ENCODE data around the gene KIF2A.

The KIF2A gene

DNA sequence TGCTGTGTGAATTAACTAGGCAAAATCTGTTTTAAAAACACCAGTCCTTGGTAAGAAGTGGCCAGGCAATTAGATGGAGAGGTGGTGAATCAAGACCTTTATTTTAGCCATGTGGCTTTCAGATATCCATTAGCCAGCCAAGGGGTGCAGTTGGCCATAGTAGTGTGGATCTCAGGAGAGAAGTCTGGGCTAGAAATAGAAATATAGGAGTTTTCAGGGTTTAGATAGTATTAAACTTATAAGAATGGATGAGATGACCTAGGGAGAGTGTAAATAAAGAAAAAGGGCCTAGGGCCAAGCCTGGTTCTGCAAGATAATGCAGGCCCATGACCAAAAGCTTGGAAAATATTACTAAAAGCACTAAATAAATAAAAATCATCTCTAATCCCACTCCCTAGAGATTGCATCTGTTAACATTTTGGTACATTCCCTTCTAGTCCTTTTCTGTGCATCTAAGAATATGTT lies 40.3 kb upstream of the KIF2A start:
- no peak overlapping the region for H3K9ac ChIP-seq (ENCODE audit: low read length)
- no peaks in the 10 kb centered on the region for H4K20me1 ChIP-seq (ENCODE audit: insufficient read depth, low read length)
- H3K4me2 ChIP-seq (ENCODE audit: low read length) = no peak overlapping the region
- peaks cover 4% of the 10 kb centered on the region for H3K4me1 ChIP-seq (ENCODE audit: insufficient read depth, low read length, severe bottlenecking)
- TF ChIP-seq, protein P1, sequence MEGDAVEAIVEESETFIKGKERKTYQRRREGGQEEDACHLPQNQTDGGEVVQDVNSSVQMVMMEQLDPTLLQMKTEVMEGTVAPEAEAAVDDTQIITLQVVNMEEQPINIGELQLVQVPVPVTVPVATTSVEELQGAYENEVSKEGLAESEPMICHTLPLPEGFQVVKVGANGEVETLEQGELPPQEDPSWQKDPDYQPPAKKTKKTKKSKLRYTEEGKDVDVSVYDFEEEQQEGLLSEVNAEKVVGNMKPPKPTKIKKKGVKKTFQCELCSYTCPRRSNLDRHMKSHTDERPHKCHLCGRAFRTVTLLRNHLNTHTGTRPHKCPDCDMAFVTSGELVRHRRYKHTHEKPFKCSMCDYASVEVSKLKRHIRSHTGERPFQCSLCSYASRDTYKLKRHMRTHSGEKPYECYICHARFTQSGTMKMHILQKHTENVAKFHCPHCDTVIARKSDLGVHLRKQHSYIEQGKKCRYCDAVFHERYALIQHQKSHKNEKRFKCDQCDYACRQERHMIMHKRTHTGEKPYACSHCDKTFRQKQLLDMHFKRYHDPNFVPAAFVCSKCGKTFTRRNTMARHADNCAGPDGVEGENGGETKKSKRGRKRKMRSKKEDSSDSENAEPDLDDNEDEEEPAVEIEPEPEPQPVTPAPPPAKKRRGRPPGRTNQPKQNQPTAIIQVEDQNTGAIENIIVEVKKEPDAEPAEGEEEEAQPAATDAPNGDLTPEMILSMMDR (IDR thresholded peaks at IDR 0.05; ENCODE audit: low read length) = no peak
- H3K27me3 ChIP-seq (ENCODE audit: insufficient read depth, low read length) = no peaks in the 10 kb centered on the region
- H3F3A ChIP-seq (ENCODE audit: insufficient read depth, low read length) = no peaks in the 10 kb centered on the region
- H3K4me3 ChIP-seq (ENCODE audit: low read depth, low read length, poor library complexity, severe bottlenecking) = no peak overlapping the region
- no peaks in the 10 kb centered on the region for H3K9me2 ChIP-seq (ENCODE audit: low read depth, low read length)
- H2AFZ ChIP-seq (ENCODE audit: low read length) = no peak overlapping the region
- no peaks in the 10 kb centered on the region for H3K9me3 ChIP-seq (ENCODE audit: low read length)
- no peaks in the 10 kb centered on the region for H3K79me2 ChIP-seq (ENCODE audit: insufficient read depth, low read length)
- H3K36me3 ChIP-seq (ENCODE audit: insufficient read depth, low read length) = no peaks in the 10 kb centered on the region
- no peak overlapping the region for H3K27ac ChIP-seq (ENCODE audit: low read depth, low read length, poor library complexity, severe bottlenecking)

- Histone ChIP-seq H3K9ac (ENCODE audit: low read length) (no peak overlapping the region), H3K4me2 (ENCODE audit: low read length) (no peak overlapping the region), H3F3A (ENCODE audit: insufficient read depth, low read length) (no peaks in the 10 kb centered on the region), H4K20me1 (ENCODE audit: insufficient read depth, low read length) (no peaks in the 10 kb centered on the region), H2AFZ (ENCODE audit: low read length) (no peak overlapping the region), H3K4me1 (ENCODE audit: insufficient read depth, low read length, severe bottlenecking) (no peaks in the 10 kb centered on the region), H3K27ac (ENCODE audit: low read depth, low read length, poor library complexity, severe bottlenecking) (no peak overlapping the region), H3K9me2 (ENCODE audit: low read depth, low read length) (no peaks in the 10 kb centered on the region), H3K79me2 (ENCODE audit: insufficient read depth, low read length) (no peaks in the 10 kb centered on the region), H3K4me3 (ENCODE audit: low read depth, low read length, poor library complexity, severe bottlenecking) (no peak overlapping the region), H3K9me3 (ENCODE audit: low read length) (no peaks in the 10 kb centered on the region), H3K36me3 (ENCODE audit: insufficient read depth, low read length) (no peaks in the 10 kb centered on the region), H3K27me3 (ENCODE audit: insufficient read depth, low read length) (no peaks in the 10 kb centered on the region)
- TF ChIP-seq, protein P1 (IDR thresholded peaks at IDR 0.05; ENCODE audit: low read length) = no peak
Measured at GRCh38 chr5:62266573-62266972, 39.4 kb upstream of the KIF2A start.

GRCh38 chr5:62268234-62268633 lies 37.8 kb upstream of the KIF2A start:
- TF ChIP-seq, protein P1 (IDR thresholded peaks at IDR 0.05; ENCODE audit: low read length) = no peak
- TF ChIP-seq EZH2 (IDR thresholded peaks at IDR 0.05; ENCODE audit: borderline replicate concordance, low read length) = no peak
- no peak overlapping the region for H3K27ac ChIP-seq (ENCODE audit: low read depth, low read length, poor library complexity, severe bottlenecking)
- H3K9ac ChIP-seq (ENCODE audit: low read length) = no peak overlapping the region
- H3K27me3 ChIP-seq (ENCODE audit: insufficient read depth, low read length) = no peaks in the 10 kb centered on the region
- no peaks in the 10 kb centered on the region for H3K9me3 ChIP-seq (ENCODE audit: low read length)
- H2AFZ ChIP-seq (ENCODE audit: low read length) = no peak overlapping the region
- H3K4me2 ChIP-seq (ENCODE audit: low read length) = no peak overlapping the region
- H3K79me2 ChIP-seq (ENCODE audit: insufficient read depth, low read length) = no peaks in the 10 kb centered on the region
- H3K4me3 ChIP-seq (ENCODE audit: low read depth, low read length, poor library complexity, severe bottlenecking) = no peak overlapping the region
- H3K36me3 ChIP-seq (ENCODE audit: insufficient read depth, low read length) = no peaks in the 10 kb centered on the region
- H3F3A ChIP-seq (ENCODE audit: insufficient read depth, low read length) = no peaks in the 10 kb centered on the region
- no peaks in the 10 kb centered on the region for H3K9me2 ChIP-seq (ENCODE audit: low read depth, low read length)
- no peaks in the 10 kb centered on the region for H3K4me1 ChIP-seq (ENCODE audit: insufficient read depth, low read length, severe bottlenecking)
- H4K20me1 ChIP-seq (ENCODE audit: insufficient read depth, low read length) = no peaks in the 10 kb centered on the region

All from OCI-LY1 (cell line).